Omental fat pad (tissue), 4 donors: Measurements from ENCODE around the gene PEAR1. TPM values are rescaled to one million over a fixed set of nuclear protein-coding genes. Genes with fewer than 3 reads are reported as not detected.

ENCODE experiments used
- ATAC-seq: fragments of 150-250 bp; one replicate; pipeline ENCODE4 v1.9.1; 2016; ENCODE audit warnings: mild to moderate bottlenecking, moderate library complexity; ENCODE audit not compliant: low FRiP score
- DNase-seq: peaks from one replicate; pipeline ENCODE4 v3.0.0-alpha.2; 2019; ENCODE audit warnings: low spot score
- CTCF ChIP-seq, 3 donors: fragments of 450-650 bp; IDR thresholded peaks; one replicate each; pipeline ENCODE4 v1.5.1; 2016 to 2017; ENCODE audit warnings: antibody characterized with exemption in 3 of 3, mild to moderate bottlenecking in 3 of 3, moderate library complexity in 2 of 3
- total RNA-seq, 4 donors: library from RNA; depleted of rRNA; stranded (reverse); fragments of >200 nt; gene quantifications; one replicate each; pipeline ENCODE4 v1.1.0, GENCODE V29; 2016

The PEAR1 gene
- total RNA-seq, 4 donors from 2014 or later = 5.4 to 29.5 (median 9.0) TPM

- ATAC-seq (no peak), DNase-seq (no peak)
- peak in 1 of 3 donors; percentile 21 for TF ChIP-seq CTCF (IDR thresholded peaks at IDR 0.05)
Observed at GRCh38 chr1:156910309-156910782, 16.8 kb downstream of the PEAR1 start.

- ATAC-seq (no peak), DNase-seq (no peak)
- no peak for TF ChIP-seq CTCF (IDR thresholded peaks at IDR 0.05)
Observed at GRCh38 chr1:156911577-156912298, 18.2 kb downstream of the PEAR1 start.

GRCh38 chr1:156912310-156912709 lies 18.8 kb downstream of the PEAR1 start:
- DNase-seq (no peak), ATAC-seq (no peak)
- TF ChIP-seq CTCF (IDR thresholded peaks at IDR 0.05) = no peak

- no peak for TF ChIP-seq CTCF (IDR thresholded peaks at IDR 0.05)
- no peak for DNase-seq
- no peak for ATAC-seq
Observed at GRCh38 chr1:156912861-156913808, 19.6 kb downstream of the PEAR1 start.

- DNase-seq (no peak), ATAC-seq (no peak)
- no peak for TF ChIP-seq CTCF (IDR thresholded peaks at IDR 0.05)
Observed at GRCh38 chr1:156913809-156914387, 20.4 kb downstream of the PEAR1 start.

- DNase-seq (no peak), ATAC-seq (peak; percentile 17)
- TF ChIP-seq CTCF (IDR thresholded peaks at IDR 0.05) = no peak
Observed at GRCh38 chr1:156914440-156914856, 20.9 kb downstream of the PEAR1 start.
